ENCODE data around the gene PACC1.
"Not testable (repeated sequence)": the region's sequence is repeated elsewhere in the genome, so short reads cannot be mapped to it uniquely, and the experiment has no call there.

The PACC1 gene

DNA sequence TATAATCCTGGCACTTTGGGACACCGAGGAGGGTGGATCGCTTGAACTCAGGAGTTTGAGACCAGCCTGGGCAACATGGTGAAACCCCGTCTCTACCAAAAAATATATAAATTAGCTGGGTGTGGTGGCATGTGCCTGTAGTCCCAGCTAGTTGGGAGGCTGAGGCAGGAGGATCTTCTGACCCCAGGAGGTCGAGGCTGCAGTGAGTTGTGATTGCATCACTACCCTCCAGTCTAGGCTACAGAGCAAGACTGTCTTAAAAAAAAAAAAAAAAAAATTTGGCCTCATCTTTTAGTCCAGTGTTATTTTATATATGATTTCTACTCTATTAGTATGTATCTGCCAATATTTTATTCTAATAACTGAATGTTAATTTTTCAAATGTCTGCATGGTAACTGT lies 69.8 kb downstream of the PACC1 start:
- no peaks in the 10 kb centered on the region for H3K4me1 ChIP-seq (ENCODE audit: control extremely low read depth in 1 of 4, control insufficient read depth in 4 of 4, insufficient read depth in 4 of 4, low read length in 3 of 4)

DNA sequence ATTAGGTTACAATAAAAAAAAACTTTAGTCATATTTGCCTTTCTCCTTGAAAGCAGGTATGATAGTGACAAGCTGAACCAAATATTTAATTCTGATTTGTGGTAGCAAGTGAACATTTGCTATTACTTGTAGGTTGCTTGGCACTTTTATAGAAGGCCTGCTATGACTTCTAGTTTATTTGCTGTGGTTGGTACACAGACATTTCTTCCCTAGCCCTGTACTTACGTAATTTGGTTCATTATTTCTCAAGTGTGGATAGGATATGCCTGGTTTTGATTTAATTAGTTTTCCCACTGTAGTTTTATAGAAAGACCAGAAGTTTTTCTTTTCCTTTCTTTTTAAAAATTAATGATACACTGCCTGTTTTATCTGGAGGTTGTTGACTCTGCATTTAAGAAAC lies 73.6 kb downstream of the PACC1 start:
- ChIA-PET CTCF (interaction anchor here (1.2 to 3.3 kb wide), 3 partner anchors 25 to 270 kb away, joined by 4 to 14 read pairs (median 5); no protein-coding TSS in a partner anchor), POLR2A (no interaction called here)
- no peaks in the 10 kb centered on the region for H3K9me3 ChIP-seq (ENCODE audit: control extremely low read depth in 1 of 5, control insufficient read depth in 4 of 5, insufficient read depth in 2 of 5, low read depth in 1 of 5, low read length in 4 of 5)
- no peak overlapping the region for H3K4me3 ChIP-seq (ENCODE audit: control insufficient read depth in 1 of 7, extremely low read depth in 1 of 7, insufficient read depth in 4 of 7, low read depth in 2 of 7, low read length in 6 of 7)
- no peak overlapping the region for H3K27ac ChIP-seq (ENCODE audit: insufficient read depth in 1 of 2, low read depth in 1 of 2, low read length in 2 of 2, poor library complexity in 1 of 2, severe bottlenecking in 2 of 2)
- DNase-seq, result no peak
- H3K4me1 ChIP-seq (ENCODE audit: control extremely low read depth in 1 of 4, control insufficient read depth in 4 of 4, insufficient read depth in 4 of 4, low read length in 3 of 4), result no peaks in the 10 kb centered on the region
- no CpG with 5 or more reads among the region's 1 CpG for WGBS (ENCODE audit: insufficient coverage)
- H3K27me3 ChIP-seq (replicated peaks in 2 of 5; ENCODE audit: control insufficient read depth in 4 of 5, insufficient read depth in 5 of 5, low read length in 4 of 5), result no peaks in the 10 kb centered on the region
- H3K36me3 ChIP-seq (ENCODE audit: control insufficient read depth in 4 of 4, insufficient read depth in 4 of 4, low read length in 3 of 4), result peaks cover 14 to 45% (median 16%) of the 10 kb centered on the region in 4 experiments

More for the DNA sequence above, 69.8 kb downstream of the PACC1 start:
- no peak overlapping the region for H3K27ac ChIP-seq (ENCODE audit: insufficient read depth in 1 of 2, low read depth in 1 of 2, low read length in 2 of 2, poor library complexity in 1 of 2, severe bottlenecking in 2 of 2)
- ChIA-PET POLR2A (interaction anchor here (0.7 kb wide), 1 partner anchor 457 kb away, joined by 3 read pairs; no protein-coding TSS in a partner anchor), CTCF (interaction anchor here (1.7 kb wide), 1 partner anchor 16 kb away, joined by 6 read pairs; no protein-coding TSS in a partner anchor)
- peaks cover 12 to 63% (median 15%) of the 10 kb centered on the region in 4 experiments for H3K36me3 ChIP-seq (ENCODE audit: control insufficient read depth in 4 of 4, insufficient read depth in 4 of 4, low read length in 3 of 4)
- no peak for DNase-seq
- no peak overlapping the region for H3K4me3 ChIP-seq (ENCODE audit: control insufficient read depth in 1 of 7, extremely low read depth in 1 of 7, insufficient read depth in 4 of 7, low read depth in 2 of 7, low read length in 6 of 7)
- no peaks in the 10 kb centered on the region for H3K9me3 ChIP-seq (ENCODE audit: control extremely low read depth in 1 of 5, control insufficient read depth in 4 of 5, insufficient read depth in 2 of 5, low read depth in 1 of 5, low read length in 4 of 5)
- WGBS (ENCODE audit: insufficient coverage), result 100% methylated on average over 2 of the region's 4 CpGs
- H3K27me3 ChIP-seq (replicated peaks in 2 of 5; ENCODE audit: control insufficient read depth in 4 of 5, insufficient read depth in 5 of 5, low read length in 4 of 5), result no peaks in the 10 kb centered on the region

DNA sequence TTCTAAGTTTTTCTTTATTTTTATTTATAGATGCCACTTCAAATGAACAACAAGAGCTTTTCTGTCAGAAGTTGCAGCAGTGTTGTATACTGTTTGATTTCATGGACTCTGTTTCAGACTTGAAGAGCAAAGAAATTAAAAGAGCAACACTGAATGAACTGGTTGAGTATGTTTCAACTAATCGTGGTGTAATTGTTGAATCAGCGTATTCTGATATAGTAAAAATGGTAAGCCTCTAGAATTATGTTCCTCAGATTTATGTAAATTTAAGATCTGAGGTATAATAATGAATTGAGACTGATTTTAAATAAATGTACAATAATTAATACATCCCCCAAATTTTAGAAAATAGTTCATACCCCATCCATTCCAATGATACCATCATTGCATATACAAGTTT lies 85.6 kb downstream of the PACC1 start:
- Histone ChIP-seq H3K36me3 (ENCODE audit: control insufficient read depth in 4 of 4, insufficient read depth in 4 of 4, low read length in 3 of 4) (peaks cover 6 to 32% (median 15%) of the 10 kb centered on the region in 4 experiments), H3K4me1 (ENCODE audit: control extremely low read depth in 1 of 4, control insufficient read depth in 4 of 4, insufficient read depth in 4 of 4, low read length in 3 of 4) (no peaks in the 10 kb centered on the region), H3K27ac (ENCODE audit: insufficient read depth in 1 of 2, low read depth in 1 of 2, low read length in 2 of 2, poor library complexity in 1 of 2, severe bottlenecking in 2 of 2) (no peak overlapping the region), H3K9me3 (ENCODE audit: control extremely low read depth in 1 of 5, control insufficient read depth in 4 of 5, insufficient read depth in 2 of 5, low read depth in 1 of 5, low read length in 4 of 5) (peaks cover 0 to 6% (median 0%) of the 10 kb centered on the region in 5 experiments), H3K27me3 (replicated peaks in 2 of 5; ENCODE audit: control insufficient read depth in 4 of 5, insufficient read depth in 5 of 5, low read length in 4 of 5) (no peaks in the 10 kb centered on the region), H3K4me3 (ENCODE audit: control insufficient read depth in 1 of 7, extremely low read depth in 1 of 7, insufficient read depth in 4 of 7, low read depth in 2 of 7, low read length in 6 of 7) (no peak overlapping the region)
- CTCF ChIA-PET, result interaction anchor here (1.9 to 2.2 kb wide), 2 partner anchors 17 to 258 kb away, joined by 5 to 9 read pairs; no protein-coding TSS in a partner anchor
- no CpG with 5 or more reads among the region's 2 CpGs for WGBS (ENCODE audit: insufficient coverage)
- POLR2A ChIA-PET, result no interaction called here
- no peak for DNase-seq

DNA sequence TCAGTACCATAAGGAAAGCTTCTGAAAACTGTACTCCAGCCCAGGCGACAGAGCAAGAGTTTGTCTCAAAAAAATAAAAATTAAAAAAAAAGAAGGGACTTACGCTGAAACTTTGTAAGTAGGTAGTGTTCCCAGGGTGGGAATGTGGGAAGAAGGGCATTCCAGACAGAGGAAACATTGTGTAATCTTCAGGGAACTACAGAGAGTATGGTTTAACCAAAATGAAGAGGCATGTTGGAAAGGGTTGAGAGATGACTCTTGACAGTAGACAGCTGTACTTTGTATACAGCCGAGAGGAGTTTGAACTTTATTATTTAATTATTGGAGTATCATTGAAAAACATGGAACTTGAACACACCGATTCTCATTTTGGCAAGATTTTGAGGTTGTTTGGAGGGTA lies 86.4 kb downstream of the PACC1 start:
- H3K36me3 ChIP-seq (ENCODE audit: control insufficient read depth in 4 of 4, insufficient read depth in 4 of 4, low read length in 3 of 4), result peaks cover under 1 to 25% (median 8%) of the 10 kb centered on the region in 4 experiments
- H3K27ac ChIP-seq (ENCODE audit: insufficient read depth in 1 of 2, low read depth in 1 of 2, low read length in 2 of 2, poor library complexity in 1 of 2, severe bottlenecking in 2 of 2), result no peak overlapping the region
- no peaks in the 10 kb centered on the region for H3K27me3 ChIP-seq (replicated peaks in 2 of 5; ENCODE audit: control insufficient read depth in 4 of 5, insufficient read depth in 5 of 5, low read length in 4 of 5)
- no peak for DNase-seq
- CTCF ChIA-PET, result interaction anchor here (1.9 to 2.2 kb wide), 2 partner anchors 17 to 257 kb away, joined by 5 to 9 read pairs; no protein-coding TSS in a partner anchor
- H3K4me1 ChIP-seq (ENCODE audit: control extremely low read depth in 1 of 4, control insufficient read depth in 4 of 4, insufficient read depth in 4 of 4, low read length in 3 of 4), result no peaks in the 10 kb centered on the region
- POLR2A ChIA-PET, result no interaction called here
- no peak overlapping the region for H3K4me3 ChIP-seq (ENCODE audit: control insufficient read depth in 1 of 7, extremely low read depth in 1 of 7, insufficient read depth in 4 of 7, low read depth in 2 of 7, low read length in 6 of 7)
- no peaks in the 10 kb centered on the region for H3K9me3 ChIP-seq (ENCODE audit: control extremely low read depth in 1 of 5, control insufficient read depth in 4 of 5, insufficient read depth in 2 of 5, low read depth in 1 of 5, low read length in 4 of 5)
- WGBS (ENCODE audit: insufficient coverage), result 97% methylated on average over 3 of the region's 4 CpGs

DNA sequence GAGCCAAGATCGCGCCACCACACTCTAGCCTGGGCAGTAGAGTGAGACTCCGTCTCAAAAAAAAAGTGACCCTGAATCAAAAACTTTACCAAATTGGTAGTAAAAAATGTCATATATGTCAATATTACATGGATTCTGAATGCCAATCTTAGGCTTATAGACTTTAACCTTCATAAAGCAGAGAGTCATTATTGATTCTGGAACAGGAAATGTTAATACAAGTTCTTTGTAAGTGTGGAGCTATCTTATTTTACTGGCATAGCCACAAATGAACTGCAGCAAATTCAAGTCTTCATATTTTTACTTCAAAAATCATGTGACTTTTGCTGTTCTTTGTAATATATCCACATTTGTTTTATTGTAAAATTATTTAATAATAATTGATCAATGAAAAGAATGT lies 88.1 kb downstream of the PACC1 start:
- peaks cover 0 to 12% (median 5%) of the 10 kb centered on the region in 4 experiments for H3K36me3 ChIP-seq (ENCODE audit: control insufficient read depth in 4 of 4, insufficient read depth in 4 of 4, low read length in 3 of 4)
- H3K9me3 ChIP-seq (ENCODE audit: control extremely low read depth in 1 of 5, control insufficient read depth in 4 of 5, insufficient read depth in 2 of 5, low read depth in 1 of 5, low read length in 4 of 5), result no peaks in the 10 kb centered on the region
- no peak overlapping the region for H3K4me3 ChIP-seq (ENCODE audit: control insufficient read depth in 1 of 7, extremely low read depth in 1 of 7, insufficient read depth in 4 of 7, low read depth in 2 of 7, low read length in 6 of 7)
- CTCF ChIA-PET, result interaction anchor here (1.4 kb wide), 1 partner anchor 264 kb away, joined by 4 read pairs; no protein-coding TSS in a partner anchor
- no peak overlapping the region for H3K27ac ChIP-seq (ENCODE audit: insufficient read depth in 1 of 2, low read depth in 1 of 2, low read length in 2 of 2, poor library complexity in 1 of 2, severe bottlenecking in 2 of 2)
- no peaks in the 10 kb centered on the region for H3K4me1 ChIP-seq (ENCODE audit: control extremely low read depth in 1 of 4, control insufficient read depth in 4 of 4, insufficient read depth in 4 of 4, low read length in 3 of 4)
- no peak for DNase-seq
- 75% methylated on average over 2 of the region's 3 CpGs for WGBS (ENCODE audit: insufficient coverage)
- H3K27me3 ChIP-seq (replicated peaks in 2 of 5; ENCODE audit: control insufficient read depth in 4 of 5, insufficient read depth in 5 of 5, low read length in 4 of 5), result no peaks in the 10 kb centered on the region
- POLR2A ChIA-PET, result no interaction called here

DNA sequence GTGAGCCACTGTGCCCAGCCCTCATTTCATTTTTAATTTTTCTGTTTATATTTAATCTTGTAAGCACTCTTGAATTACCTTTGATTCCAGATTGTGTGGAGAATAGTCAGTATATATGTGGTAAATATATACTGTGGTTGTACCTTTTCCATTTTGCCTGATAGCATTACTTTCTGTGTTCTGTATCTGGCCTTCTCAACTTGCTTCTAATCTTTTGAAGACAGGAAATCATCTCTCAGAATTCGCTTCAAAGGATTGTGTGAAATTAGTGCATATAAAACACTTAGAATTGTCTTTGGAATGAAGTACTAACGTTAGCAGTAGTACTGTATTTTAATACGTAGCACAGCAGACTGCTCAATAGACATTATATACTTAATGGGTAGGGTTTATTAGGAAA lies 91.6 kb downstream of the PACC1 start:
- Histone ChIP-seq H3K27me3 (replicated peaks in 2 of 5; ENCODE audit: control insufficient read depth in 4 of 5, insufficient read depth in 5 of 5, low read length in 4 of 5) (no peaks in the 10 kb centered on the region), H3K36me3 (ENCODE audit: control insufficient read depth in 4 of 4, insufficient read depth in 4 of 4, low read length in 3 of 4) (peaks cover 0 to 3% (median under 1%) of the 10 kb centered on the region in 4 experiments), H3K9me3 (ENCODE audit: control extremely low read depth in 1 of 5, control insufficient read depth in 4 of 5, insufficient read depth in 2 of 5, low read depth in 1 of 5, low read length in 4 of 5) (no peaks in the 10 kb centered on the region), H3K4me3 (ENCODE audit: control insufficient read depth in 1 of 7, extremely low read depth in 1 of 7, insufficient read depth in 4 of 7, low read depth in 2 of 7, low read length in 6 of 7) (no peak overlapping the region), H3K4me1 (ENCODE audit: control extremely low read depth in 1 of 4, control insufficient read depth in 4 of 4, insufficient read depth in 4 of 4, low read length in 3 of 4) (no peaks in the 10 kb centered on the region), H3K27ac (ENCODE audit: insufficient read depth in 1 of 2, low read depth in 1 of 2, low read length in 2 of 2, poor library complexity in 1 of 2, severe bottlenecking in 2 of 2) (no peak overlapping the region)
- ChIA-PET CTCF (no interaction called here), POLR2A (no interaction called here)
- no CpG with 5 or more reads among the region's 3 CpGs for WGBS (ENCODE audit: insufficient coverage)
- no peak for DNase-seq

DNA sequence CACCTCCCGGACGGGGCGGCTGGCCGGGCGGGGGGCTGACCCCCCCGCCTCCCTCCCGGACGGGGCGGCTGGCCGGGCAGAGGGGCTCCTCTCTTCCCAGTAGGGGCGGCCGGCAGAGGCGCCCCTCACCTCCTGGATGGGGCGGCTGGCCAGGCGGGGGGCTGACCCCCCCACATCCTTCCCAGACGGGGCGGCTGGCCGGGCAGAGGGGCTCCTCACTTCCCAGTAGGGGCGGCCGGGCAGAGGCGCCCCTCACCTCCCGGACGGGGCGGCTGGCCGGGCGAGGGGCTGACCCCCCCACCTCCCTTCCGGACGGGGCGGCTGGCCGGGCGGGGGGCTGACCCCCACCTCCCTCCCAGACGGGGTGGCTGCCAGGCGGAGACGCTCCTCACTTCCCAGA lies 93.7 kb downstream of the PACC1 start:
- H3K27me3 ChIP-seq (replicated peaks in 2 of 5; ENCODE audit: control insufficient read depth in 4 of 5, insufficient read depth in 5 of 5, low read length in 4 of 5); DNase-seq; H3K27ac ChIP-seq (ENCODE audit: insufficient read depth in 1 of 2, low read depth in 1 of 2, low read length in 2 of 2, poor library complexity in 1 of 2, severe bottlenecking in 2 of 2); CTCF ChIA-PET; H3K4me1 ChIP-seq (ENCODE audit: control extremely low read depth in 1 of 4, control insufficient read depth in 4 of 4, insufficient read depth in 4 of 4, low read length in 3 of 4); H3K9me3 ChIP-seq (ENCODE audit: control extremely low read depth in 1 of 5, control insufficient read depth in 4 of 5, insufficient read depth in 2 of 5, low read depth in 1 of 5, low read length in 4 of 5); H3K36me3 ChIP-seq (ENCODE audit: control insufficient read depth in 4 of 4, insufficient read depth in 4 of 4, low read length in 3 of 4); H3K4me3 ChIP-seq (ENCODE audit: control insufficient read depth in 1 of 7, extremely low read depth in 1 of 7, insufficient read depth in 4 of 7, low read depth in 2 of 7, low read length in 6 of 7); POLR2A ChIA-PET: not testable (repeated sequence)
- 100% methylated on average over 5 of the region's 34 CpGs for WGBS (ENCODE audit: insufficient coverage)
